ENCODE results near the gene IGF1R.

Gene IGF1R

DNA sequence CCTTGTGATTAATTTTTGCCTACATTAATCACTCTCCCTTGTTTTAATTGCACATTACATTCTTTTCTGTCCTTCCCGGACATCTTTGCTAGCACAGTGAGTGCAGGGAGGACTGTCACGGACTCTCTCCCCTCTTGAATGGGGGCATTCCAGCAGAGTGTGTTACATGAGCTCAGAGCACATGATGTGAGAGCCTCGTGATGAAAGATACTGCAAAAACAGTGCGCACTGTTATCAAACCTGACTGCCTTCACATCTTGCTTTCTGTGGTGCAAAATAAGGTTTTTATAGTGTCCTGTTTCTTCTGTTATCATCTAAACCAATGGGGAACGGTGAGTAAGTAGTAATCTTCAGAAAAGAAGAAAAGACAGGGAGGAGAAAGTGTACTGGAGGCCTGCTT, 191.7 kb downstream of the IGF1R start:
- DNase-seq (ENCODE audit: low read depth) = no peak
- TF ChIP-seq, protein P1, sequence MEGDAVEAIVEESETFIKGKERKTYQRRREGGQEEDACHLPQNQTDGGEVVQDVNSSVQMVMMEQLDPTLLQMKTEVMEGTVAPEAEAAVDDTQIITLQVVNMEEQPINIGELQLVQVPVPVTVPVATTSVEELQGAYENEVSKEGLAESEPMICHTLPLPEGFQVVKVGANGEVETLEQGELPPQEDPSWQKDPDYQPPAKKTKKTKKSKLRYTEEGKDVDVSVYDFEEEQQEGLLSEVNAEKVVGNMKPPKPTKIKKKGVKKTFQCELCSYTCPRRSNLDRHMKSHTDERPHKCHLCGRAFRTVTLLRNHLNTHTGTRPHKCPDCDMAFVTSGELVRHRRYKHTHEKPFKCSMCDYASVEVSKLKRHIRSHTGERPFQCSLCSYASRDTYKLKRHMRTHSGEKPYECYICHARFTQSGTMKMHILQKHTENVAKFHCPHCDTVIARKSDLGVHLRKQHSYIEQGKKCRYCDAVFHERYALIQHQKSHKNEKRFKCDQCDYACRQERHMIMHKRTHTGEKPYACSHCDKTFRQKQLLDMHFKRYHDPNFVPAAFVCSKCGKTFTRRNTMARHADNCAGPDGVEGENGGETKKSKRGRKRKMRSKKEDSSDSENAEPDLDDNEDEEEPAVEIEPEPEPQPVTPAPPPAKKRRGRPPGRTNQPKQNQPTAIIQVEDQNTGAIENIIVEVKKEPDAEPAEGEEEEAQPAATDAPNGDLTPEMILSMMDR (IDR thresholded peaks at IDR 0.05; ENCODE audit: low read depth, low read length, missing control alignments) = no peak
- H3K4me3 ChIP-seq (ENCODE audit: low read depth, low read length) = no peak overlapping the region

DNA sequence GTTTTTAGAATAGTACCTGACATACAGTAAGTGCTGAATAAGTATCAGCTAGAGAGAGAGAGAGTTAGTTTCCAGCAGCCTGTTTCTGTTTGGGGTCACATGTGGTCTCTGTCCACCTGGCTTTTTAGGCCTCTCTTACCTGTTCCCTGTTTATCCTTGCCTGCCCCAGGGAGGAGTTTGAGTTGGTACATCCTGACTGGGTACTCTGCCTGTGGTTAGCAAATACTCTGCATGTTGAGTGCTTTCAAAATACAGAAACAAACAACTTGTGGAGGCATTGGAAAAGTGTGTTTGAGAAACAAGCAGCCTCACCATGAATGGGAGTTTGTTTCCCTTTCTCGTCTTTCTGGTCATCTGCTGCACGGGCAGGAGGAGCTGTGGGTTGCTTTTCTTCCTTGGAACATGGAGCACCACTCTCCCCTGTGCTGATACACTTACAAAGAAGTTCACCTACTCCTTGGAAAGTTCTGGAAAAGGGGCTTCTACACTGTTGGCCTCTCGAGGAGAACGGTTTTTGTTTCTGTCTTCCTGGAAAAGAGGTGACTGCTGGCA, 193.2 kb downstream of the IGF1R start:
- no peak for DNase-seq (ENCODE audit: low read depth)
- TF ChIP-seq, protein P1 (IDR thresholded peaks at IDR 0.05; ENCODE audit: low read depth, low read length, missing control alignments) = no peak
- no peak overlapping the region for H3K4me3 ChIP-seq (ENCODE audit: low read depth, low read length)

DNA sequence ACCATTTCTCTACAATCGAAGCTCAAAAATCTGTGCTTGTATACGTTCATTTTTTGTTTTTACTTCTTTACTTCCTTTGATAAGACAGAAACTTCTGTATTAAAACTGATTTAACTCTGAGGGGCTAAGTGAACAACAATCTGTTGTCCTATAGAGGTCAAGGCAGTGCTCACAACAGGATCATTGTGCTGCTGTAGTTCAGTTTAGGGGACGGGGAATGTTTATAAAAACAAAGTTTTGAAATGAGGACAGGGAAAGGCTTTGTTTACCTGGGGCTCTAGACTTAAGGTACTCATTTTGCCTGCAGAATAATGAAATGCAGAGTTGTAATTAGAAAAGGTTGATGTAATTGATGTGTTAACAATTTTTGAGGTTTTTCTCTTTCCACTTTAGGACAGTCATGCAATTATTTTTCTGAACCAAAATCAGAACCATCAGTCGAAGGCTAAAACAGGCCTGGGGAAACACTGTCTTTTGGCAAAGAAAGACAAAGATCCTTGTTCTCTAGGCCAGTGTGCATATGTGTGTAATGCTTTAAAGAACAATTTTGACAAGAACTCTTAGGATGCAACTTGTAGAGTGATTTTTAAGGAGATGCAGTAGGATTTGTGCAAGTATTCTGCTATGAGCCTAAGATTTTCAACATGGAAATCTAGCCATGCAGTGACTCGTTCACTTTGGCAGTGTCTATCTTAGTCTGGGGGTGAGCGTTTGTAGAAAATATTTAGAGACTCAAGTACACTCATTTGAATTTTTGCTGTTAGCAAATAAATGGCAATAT, 194.0 kb downstream of the IGF1R start:
- no peak for DNase-seq (ENCODE audit: low read depth)
- TF ChIP-seq, protein P1 (IDR thresholded peaks at IDR 0.05; ENCODE audit: low read depth, low read length, missing control alignments) = no peak

DNA sequence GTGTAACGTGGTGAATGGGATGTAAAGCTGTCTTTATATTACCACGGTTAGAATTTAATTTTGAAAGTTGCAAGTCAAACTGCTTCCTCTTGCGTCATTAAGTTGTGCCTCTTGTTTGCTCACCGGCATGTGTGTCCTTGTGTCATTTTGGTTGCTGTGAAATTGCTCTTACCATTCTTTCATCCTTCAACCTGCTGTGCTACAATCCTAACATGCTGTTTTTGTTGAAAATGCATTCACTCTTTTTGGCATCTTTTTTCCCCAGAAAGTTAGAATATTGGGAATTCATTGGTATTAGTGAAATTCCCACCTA, 194.6 kb downstream of the IGF1R start:
- TF ChIP-seq, protein P1 (IDR thresholded peaks at IDR 0.05; ENCODE audit: low read depth, low read length, missing control alignments) = no peak
- no peak overlapping the region for H3K4me3 ChIP-seq (ENCODE audit: low read depth, low read length)
- no peak for DNase-seq (ENCODE audit: low read depth)

More for the DNA sequence above, 194.0 kb downstream of the IGF1R start:
- H3K4me3 ChIP-seq (ENCODE audit: low read depth, low read length) = no peak overlapping the region

DNA sequence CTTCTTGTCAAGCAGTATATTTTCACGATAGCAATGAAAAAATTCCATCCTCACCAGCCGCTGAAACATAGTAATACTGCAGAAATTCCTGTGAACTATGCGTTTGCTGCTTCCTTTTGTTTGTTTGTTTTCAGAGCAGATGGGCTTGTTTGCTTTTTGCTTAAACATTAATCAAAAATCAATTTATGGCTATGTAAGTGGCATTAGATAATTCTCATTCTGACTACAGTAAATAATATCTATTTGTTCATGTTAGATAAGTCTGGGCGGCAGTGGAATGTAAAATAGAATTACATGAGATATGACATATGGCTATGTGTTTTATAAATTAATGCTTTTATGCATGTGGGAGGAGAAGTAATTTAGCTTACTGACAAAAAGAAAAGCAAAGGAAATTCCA, 195.5 kb downstream of the IGF1R start:
- DNase-seq (ENCODE audit: low read depth) = no peak
- TF ChIP-seq, protein P1 (IDR thresholded peaks at IDR 0.05; ENCODE audit: low read depth, low read length, missing control alignments) = no peak
- H3K4me3 ChIP-seq (ENCODE audit: low read depth, low read length) = no peak overlapping the region

DNA sequence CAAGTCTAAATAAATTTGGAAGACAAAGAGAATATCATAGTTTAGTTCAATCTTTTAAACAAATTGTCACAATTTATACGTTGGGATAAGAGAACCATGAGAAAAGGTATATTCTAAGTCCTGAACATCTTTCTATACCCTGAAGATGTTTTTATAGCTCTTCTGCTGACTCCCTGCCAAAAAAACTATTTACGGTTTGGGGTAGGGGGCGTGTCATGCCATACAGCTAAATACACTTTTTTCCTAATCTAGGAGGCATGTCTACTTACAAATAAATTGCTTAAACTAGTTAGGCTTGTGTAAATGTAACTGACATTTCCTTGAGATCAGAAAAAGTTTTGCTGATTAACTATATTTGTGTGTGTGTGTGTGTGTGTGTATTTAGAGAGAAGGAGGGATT, 195.9 kb downstream of the IGF1R start:
- TF ChIP-seq, protein P1 (IDR thresholded peaks at IDR 0.05; ENCODE audit: low read depth, low read length, missing control alignments) = no peak
- H3K4me3 ChIP-seq (ENCODE audit: low read depth, low read length) = no peak overlapping the region
- no peak for DNase-seq (ENCODE audit: low read depth)

All from GM12864 (cell line).